NCI-H2227 (cell line): ENCODE results near the gene PRKAR2A.

Experiments used
- DNase-seq: peaks from one replicate; lab custom pipeline; 2025; ENCODE audit not compliant: unreplicated experiment; lab: John Stamatoyannopoulos, UW

The PRKAR2A gene

GRCh38 chr3:48847504-48848423 is at the start of gene PRKAR2A:
PRKAR2A (minus strand) TSS chr3:48847874; CDS start chr3:48847596, 278 bp downstream.
- DNase-seq, result peak; percentile 91

- DNase-seq, result no peak
These were observed 49.3 kb upstream of the PRKAR2A start for GRCh38 chr3:48896936-48897335.

- DNase-seq, result no peak
These were observed 46.8 kb upstream of the PRKAR2A start for GRCh38 chr3:48894516-48894915.

GRCh38 chr3:48891606-48892005 is 43.9 kb upstream of the PRKAR2A start:
- DNase-seq, result no peak

GRCh38 chr3:48885753-48886152 is 38.1 kb upstream of the PRKAR2A start:
- no peak for DNase-seq

- DNase-seq, result no peak
These were observed 34.0 kb upstream of the PRKAR2A start for GRCh38 chr3:48881652-48882114.

GRCh38 chr3:48881006-48881405 is 33.3 kb upstream of the PRKAR2A start:
- no peak for DNase-seq

GRCh38 chr3:48879994-48880377 is 32.3 kb upstream of the PRKAR2A start:
- no peak for DNase-seq

- no peak for DNase-seq
These were observed 31.8 kb upstream of the PRKAR2A start for GRCh38 chr3:48879307-48879993.

- no peak for DNase-seq
These were observed 30.0 kb upstream of the PRKAR2A start for GRCh38 chr3:48877671-48878070.

GRCh38 chr3:48863122-48863521 is 15.4 kb upstream of the PRKAR2A start:
- no peak for DNase-seq

- DNase-seq, result no peak
These were observed 11.5 kb upstream of the PRKAR2A start for GRCh38 chr3:48859206-48859605.

GRCh38 chr3:48858709-48859108 is 11.0 kb upstream of the PRKAR2A start:
- no peak for DNase-seq

GRCh38 chr3:48857641-48858040 is 10.0 kb upstream of the PRKAR2A start:
- DNase-seq, result no peak

- no peak for DNase-seq
These were observed 8.8 kb upstream of the PRKAR2A start for GRCh38 chr3:48856469-48856868.

GRCh38 chr3:48855681-48856447 is 8.2 kb upstream of the PRKAR2A start:
- DNase-seq, result no peak

- no peak for DNase-seq
These were observed 4.5 kb upstream of the PRKAR2A start for GRCh38 chr3:48852151-48852550.

GRCh38 chr3:48851407-48851806 is 3.7 kb upstream of the PRKAR2A start:
- DNase-seq, result peak; percentile 83

GRCh38 chr3:48848816-48849515 is 1.3 kb upstream of the PRKAR2A start:
- DNase-seq, result no peak

- peak; percentile 69 for DNase-seq
These were observed 596 bp downstream of the PRKAR2A start for GRCh38 chr3:48847053-48847503.

- DNase-seq, result peak; percentile 5
These were observed 2.5 kb downstream of the PRKAR2A start for GRCh38 chr3:48845170-48845569.
